A673 (cell line): ENCODE results near the gene STEAP4. TPM values are rescaled to one million over a fixed set of nuclear protein-coding genes. Genes with fewer than 3 reads are reported as not detected.

Experiments used
- BruUV-seq: library from RNA; stranded (reverse); fragments of 400-500 nt; replicated peaks from 2 replicates; lab custom pipeline; 2021; lab: Mats Ljungman, UMichigan
- CTCF ChIA-PET: fragments of 300-600 bp; sonication (Branson Sonifier 250); formaldehyde crosslinking; loops from one replicate; lab custom pipeline; 2022; ENCODE audit warnings: antibody characterized with exemption; lab: Charles Lee
- POLR2A ChIA-PET: fragments of 300-600 bp; sonication (Branson Sonifier 250); formaldehyde crosslinking; loops from one replicate; lab custom pipeline; 2022; ENCODE audit warnings: antibody characterized with exemption; ENCODE audit not compliant: low non-redundant PET; lab: Charles Lee
- DNase-seq: peaks from one replicate; pipeline ENCODE4 v3.0.0-alpha.2; 2015; ENCODE audit warnings: low spot score
- H3K27ac ChIP-seq: fragments of 200-600 bp; sonication (generic); 2 replicates; pipeline ENCODE4 v1.5.1; 2016; ENCODE audit warnings: mixed run types, low read depth, mild to moderate bottlenecking, mixed read lengths, antibody characterized with exemption, low read length; ENCODE audit not compliant: poor library complexity, severe bottlenecking
- H3K27me3 ChIP-seq: fragments of 200-600 bp; sonication (generic); replicated peaks from 2 replicates; pipeline ENCODE4 v1.6.1; 2017; ENCODE audit warnings: mixed run types, low read depth, mild to moderate bottlenecking, mixed read lengths, antibody characterized with exemption, low read length; ENCODE audit not compliant: insufficient read depth, poor library complexity
- H3K36me3 ChIP-seq: fragments of 200-600 bp; sonication (generic); 2 replicates; pipeline ENCODE4 v1.6.1; 2016; ENCODE audit warnings: mixed run types, mild to moderate bottlenecking, mixed read lengths, antibody characterized with exemption, low read length; ENCODE audit not compliant: insufficient read depth, poor library complexity, severe bottlenecking
- H3K4me1 ChIP-seq: fragments of 200-600 bp; sonication (generic); 2 replicates; pipeline ENCODE4 v1.6.1; 2017; ENCODE audit warnings: mixed run types, mild to moderate bottlenecking, mixed read lengths, antibody characterized with exemption, low read length; ENCODE audit not compliant: insufficient read depth, poor library complexity, severe bottlenecking
- H3K4me3 ChIP-seq: fragments of 200-600 bp; sonication (generic); 2 replicates; pipeline ENCODE4 v1.5.1; 2016; ENCODE audit warnings: low read depth, mixed run types, mild to moderate bottlenecking, mixed read lengths, low read length; ENCODE audit not compliant: poor library complexity, severe bottlenecking
- H3K9me3 ChIP-seq: fragments of 200-600 bp; sonication (generic); 2 replicates; pipeline ENCODE4 v1.6.1; 2016; ENCODE audit warnings: mixed run types, low read depth, mild to moderate bottlenecking, mixed read lengths, antibody characterized with exemption, low read length; ENCODE audit not compliant: poor library complexity, severe bottlenecking
- EZH2 ChIP-seq: fragments of 200-600 bp; sonication (generic); IDR thresholded peaks from 2 replicates; pipeline ENCODE4 v1.6.1; 2017; ENCODE audit warnings: borderline replicate concordance, low read depth, mild to moderate bottlenecking, mixed read lengths, antibody characterized with exemption, low read length; ENCODE audit not compliant: poor library complexity, severe bottlenecking
- intact Hi-C: fragments of 100-400 bp; cut with micrococcal nuclease; formaldehyde crosslinking; loops from one replicate; pipeline ENCODE4 v1.10.0; 2022; ENCODE audit not compliant: unreplicated experiment
- total RNA-seq: library from RNA; stranded (reverse); gene quantifications from 2 replicates; pipeline ENCODE4 v1.2.3, GENCODE V29; 2021
- TF ChIP-seq, protein P1 (sequence below): fragments of 300-800, 200-600 bp; sonication (generic); conservative IDR thresholded peaks from 2 replicates; pipeline ENCODE4 v1.5.1; 2017; ENCODE audit warnings: low read depth, mild to moderate bottlenecking, antibody characterized with exemption, low read length, moderate library complexity, mixed read lengths

STEAP4 gene
- total RNA-seq, 1 experiment from 2014 or later: not detected

GRCh38 chr7:88230646-88231045, 76.0 kb downstream of the STEAP4 start:
- ChIA-PET POLR2A (no interaction called here), CTCF (no interaction called here)
- no peaks in the 10 kb centered on the region for H3K4me1 ChIP-seq
- TF ChIP-seq EZH2: no peak
- TF ChIP-seq, protein P1, sequence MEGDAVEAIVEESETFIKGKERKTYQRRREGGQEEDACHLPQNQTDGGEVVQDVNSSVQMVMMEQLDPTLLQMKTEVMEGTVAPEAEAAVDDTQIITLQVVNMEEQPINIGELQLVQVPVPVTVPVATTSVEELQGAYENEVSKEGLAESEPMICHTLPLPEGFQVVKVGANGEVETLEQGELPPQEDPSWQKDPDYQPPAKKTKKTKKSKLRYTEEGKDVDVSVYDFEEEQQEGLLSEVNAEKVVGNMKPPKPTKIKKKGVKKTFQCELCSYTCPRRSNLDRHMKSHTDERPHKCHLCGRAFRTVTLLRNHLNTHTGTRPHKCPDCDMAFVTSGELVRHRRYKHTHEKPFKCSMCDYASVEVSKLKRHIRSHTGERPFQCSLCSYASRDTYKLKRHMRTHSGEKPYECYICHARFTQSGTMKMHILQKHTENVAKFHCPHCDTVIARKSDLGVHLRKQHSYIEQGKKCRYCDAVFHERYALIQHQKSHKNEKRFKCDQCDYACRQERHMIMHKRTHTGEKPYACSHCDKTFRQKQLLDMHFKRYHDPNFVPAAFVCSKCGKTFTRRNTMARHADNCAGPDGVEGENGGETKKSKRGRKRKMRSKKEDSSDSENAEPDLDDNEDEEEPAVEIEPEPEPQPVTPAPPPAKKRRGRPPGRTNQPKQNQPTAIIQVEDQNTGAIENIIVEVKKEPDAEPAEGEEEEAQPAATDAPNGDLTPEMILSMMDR: no peak
- no peak overlapping the region for H3K4me3 ChIP-seq
- H3K27me3 ChIP-seq: no peaks in the 10 kb centered on the region
- H3K27ac ChIP-seq: no peak overlapping the region
- no TSS peak for BruUV-seq
- no peak for DNase-seq
- H3K9me3 ChIP-seq: no peaks in the 10 kb centered on the region
- H3K36me3 ChIP-seq: no peaks in the 10 kb centered on the region
- intact Hi-C loops: no loop called here

GRCh38 chr7:88229302-88229995, 77.2 kb downstream of the STEAP4 start:
- no peaks in the 10 kb centered on the region for H3K27me3 ChIP-seq
- BruUV-seq: no TSS peak
- POLR2A ChIA-PET: no interaction called here
- no peaks in the 10 kb centered on the region for H3K9me3 ChIP-seq
- intact Hi-C loops: no loop called here
- TF ChIP-seq, protein P1: no peak
- no peak for TF ChIP-seq EZH2
- no peak for DNase-seq
- CTCF ChIA-PET: no interaction called here
- H3K36me3 ChIP-seq: no peaks in the 10 kb centered on the region
- no peaks in the 10 kb centered on the region for H3K4me1 ChIP-seq
- H3K4me3 ChIP-seq: no peak overlapping the region
- no peak overlapping the region for H3K27ac ChIP-seq

GRCh38 chr7:88226886-88227516, 79.7 kb downstream of the STEAP4 start:
- Histone ChIP-seq H3K9me3 (no peaks in the 10 kb centered on the region), H3K27me3 (no peaks in the 10 kb centered on the region), H3K4me1 (no peaks in the 10 kb centered on the region), H3K27ac (no peak overlapping the region), H3K4me3 (no peak overlapping the region), H3K36me3 (no peaks in the 10 kb centered on the region)
- POLR2A ChIA-PET: no interaction called here
- no peak for DNase-seq
- TF ChIP-seq EZH2: no peak
- TF ChIP-seq, protein P1: no peak
- CTCF ChIA-PET: no interaction called here
- no TSS peak for BruUV-seq
- intact Hi-C loops: no loop called here
